Loucy (cell line): Measurements from ENCODE around the gene CDC37.

Experiments
- H2AFZ ChIP-seq: fragments of 200-600 bp; sonication (generic); 2 replicates; pipeline ENCODE4 v1.6.0; 2016; ENCODE audit warnings: antibody characterized with exemption, mild to moderate bottlenecking, low read length, moderate library complexity
- H3F3A ChIP-seq: fragments of 200-600 bp; 2 replicates; pipeline ENCODE4 v1.6.0; 2016; ENCODE audit warnings: antibody characterized with exemption, low read depth, mild to moderate bottlenecking
- H3K27me3 ChIP-seq: fragments of 200-600 bp; sonication (generic); 2 replicates; pipeline ENCODE4 v1.6.1; 2014; ENCODE audit warnings: low read length, mild to moderate bottlenecking; ENCODE audit not compliant: insufficient read depth, poor library complexity, severe bottlenecking
- H3K36me3 ChIP-seq: fragments of 200-600 bp; sonication (generic); 2 replicates; pipeline ENCODE4 v1.6.1; 2016; ENCODE audit warnings: low read length; ENCODE audit not compliant: insufficient read depth
- H3K4me1 ChIP-seq: fragments of 200-600 bp; sonication (generic); 2 replicates; pipeline ENCODE4 v1.5.1; 2014; ENCODE audit warnings: low read length, mild to moderate bottlenecking; ENCODE audit not compliant: insufficient read depth, poor library complexity, severe bottlenecking
- H3K4me2 ChIP-seq: fragments of 200-600 bp; sonication (generic); 2 replicates; pipeline ENCODE4 v1.6.0; 2014; ENCODE audit warnings: antibody characterized with exemption, low read length, low read depth, mild to moderate bottlenecking; ENCODE audit not compliant: poor library complexity, severe bottlenecking
- H3K4me3 ChIP-seq: fragments of 200-600 bp; sonication (generic); 2 replicates; pipeline ENCODE4 v1.5.1; 2014; ENCODE audit warnings: low read length, mild to moderate bottlenecking, mixed read lengths; ENCODE audit not compliant: poor library complexity, severe bottlenecking
- H3K79me2 ChIP-seq: fragments of 200-600 bp; sonication (generic); 2 replicates; pipeline ENCODE4 v1.6.1; 2014; ENCODE audit warnings: low read length; ENCODE audit not compliant: insufficient read depth
- H3K9ac ChIP-seq: fragments of 200-600 bp; sonication (generic); 2 replicates; pipeline ENCODE4 v1.6.0; 2014; ENCODE audit warnings: mild to moderate bottlenecking, low read depth, low read length, moderate library complexity; ENCODE audit not compliant: poor library complexity, severe bottlenecking
- H3K9me2 ChIP-seq: fragments of 200-600 bp; sonication (generic); replicated peaks from 2 replicates; pipeline ENCODE4 v1.6.1; 2016; ENCODE audit warnings: low read depth, low read length, mixed read lengths
- H3K9me3 ChIP-seq: fragments of 200-600 bp; sonication (generic); 2 replicates; pipeline ENCODE4 v1.6.1; 2014; ENCODE audit warnings: mild to moderate bottlenecking, antibody characterized with exemption, low read length, low read depth; ENCODE audit not compliant: insufficient read depth
- H4K20me1 ChIP-seq: fragments of 200-600 bp; sonication (generic); 2 replicates; pipeline ENCODE4 v1.6.0; 2014; ENCODE audit warnings: antibody characterized with exemption, low read length, mild to moderate bottlenecking; ENCODE audit not compliant: insufficient read depth, poor library complexity, severe bottlenecking
- CTCF ChIP-seq: fragments of 200-600 bp; sonication (generic); conservative IDR thresholded peaks from 2 replicates; pipeline ENCODE4 v1.5.1; 2014; ENCODE audit warnings: mild to moderate bottlenecking, antibody characterized with exemption, low read length
- EZH2phosphoT487 ChIP-seq: fragments of 200-600 bp; IDR thresholded peaks from 2 replicates; pipeline ENCODE4 v1.6.1; 2018; ENCODE audit warnings: antibody characterized with exemption, mild to moderate bottlenecking, moderate library complexity, borderline replicate concordance

The CDC37 gene

GRCh38 chr19:10449037-10449436, 45.7 kb upstream of the CDC37 start:
- Histone ChIP-seq H3K4me3 (no peak overlapping the region), H3K9me3 (no peaks in the 10 kb centered on the region), H3K9ac (no peak overlapping the region), H3F3A (no peaks in the 10 kb centered on the region), H3K4me2 (no peak overlapping the region), H3K4me1 (peaks cover 3% of the 10 kb centered on the region), H3K36me3 (no peaks in the 10 kb centered on the region), H3K9me2 (no peaks in the 10 kb centered on the region), H2AFZ (no peak overlapping the region), H3K27me3 (no peaks in the 10 kb centered on the region), H3K79me2 (no peaks in the 10 kb centered on the region), H4K20me1 (no peaks in the 10 kb centered on the region)
- TF ChIP-seq CTCF: no peak
- TF ChIP-seq EZH2phosphoT487: no peak

GRCh38 chr19:10442698-10443097, 39.4 kb upstream of the CDC37 start:
- TF ChIP-seq CTCF: no peak
- no peak for TF ChIP-seq EZH2phosphoT487
- Histone ChIP-seq H3F3A (no peaks in the 10 kb centered on the region), H3K79me2 (no peaks in the 10 kb centered on the region), H4K20me1 (no peaks in the 10 kb centered on the region), H3K27me3 (no peaks in the 10 kb centered on the region), H3K4me3 (no peak overlapping the region), H3K9me3 (no peaks in the 10 kb centered on the region), H3K9ac (no peak overlapping the region), H3K4me1 (no peaks in the 10 kb centered on the region), H3K4me2 (no peak overlapping the region), H3K36me3 (no peaks in the 10 kb centered on the region), H2AFZ (no peak overlapping the region), H3K9me2 (no peaks in the 10 kb centered on the region)

- no peak overlapping the region for H3K4me3 ChIP-seq
- no peak overlapping the region for H3K4me2 ChIP-seq
- no peaks in the 10 kb centered on the region for H4K20me1 ChIP-seq
- TF ChIP-seq EZH2phosphoT487 (no peak), CTCF (no peak)
- no peaks in the 10 kb centered on the region for H3K4me1 ChIP-seq
- no peak overlapping the region for H3K9ac ChIP-seq
- no peak overlapping the region for H2AFZ ChIP-seq
- H3K36me3 ChIP-seq: no peaks in the 10 kb centered on the region
- H3K27me3 ChIP-seq: no peaks in the 10 kb centered on the region
- H3K9me2 ChIP-seq: no peaks in the 10 kb centered on the region
- no peaks in the 10 kb centered on the region for H3K79me2 ChIP-seq
- H3K9me3 ChIP-seq: no peaks in the 10 kb centered on the region
- no peaks in the 10 kb centered on the region for H3F3A ChIP-seq
Observed at GRCh38 chr19:10439588-10439987, 36.2 kb upstream of the CDC37 start.
